Epithelial cell of proximal tubule (primary cell): ENCODE measurements around the gene SLC36A2. TPM values are rescaled to one million over a fixed set of nuclear protein-coding genes. Genes with fewer than 3 reads are reported as not detected.
"Not testable (repeated sequence)": the region's sequence is repeated elsewhere in the genome, so short reads cannot be mapped to it uniquely, and the experiment has no call there.

Experiments used
- DNase-seq: peaks from one replicate; pipeline ENCODE4 v3.0.0-alpha.2; 2011; ENCODE audit warnings: low read depth
- H3K4me3 ChIP-seq: 2 replicates; pipeline ENCODE4 v1.5.1; 2011; ENCODE audit warnings: low read depth, mild to moderate bottlenecking, low read length
- CTCF ChIP-seq: conservative IDR thresholded peaks from 2 replicates; pipeline ENCODE4 v1.5.1; 2012; ENCODE audit warnings: low read depth, mild to moderate bottlenecking, low read length
- total RNA-seq: library from RNA; depleted of rRNA; stranded (reverse); fragments of >200 nt; gene quantifications from 2 replicates; pipeline ENCODE4 v1.2.3, GENCODE V29; 2015

SLC36A2 gene
- total RNA-seq, 1 donor from 2014 or later: not detected

GRCh38 chr5:151315998-151316597 is 31.3 kb downstream of the SLC36A2 start:
- peak; percentile 96 for TF ChIP-seq CTCF
- H3K4me3 ChIP-seq: no peak overlapping the region
- no peak for DNase-seq

GRCh38 chr5:151313357-151313756 is 34.0 kb downstream of the SLC36A2 start:
- no peak for TF ChIP-seq CTCF
- no peak overlapping the region for H3K4me3 ChIP-seq
- no peak for DNase-seq

GRCh38 chr5:151312756-151313324 is 34.5 kb downstream of the SLC36A2 start:
- no peak for TF ChIP-seq CTCF
- DNase-seq: no peak
- H3K4me3 ChIP-seq: no peak overlapping the region

- DNase-seq: no peak
- no peak for TF ChIP-seq CTCF
- no peak overlapping the region for H3K4me3 ChIP-seq
Measured at GRCh38 chr5:151310932-151311331, 36.4 kb downstream of the SLC36A2 start.

GRCh38 chr5:151309821-151310220 is 37.5 kb downstream of the SLC36A2 start:
- not testable (repeated sequence) for H3K4me3 ChIP-seq, DNase-seq

- not testable (repeated sequence) for DNase-seq
Measured at GRCh38 chr5:151309266-151309665, 38.1 kb downstream of the SLC36A2 start.

GRCh38 chr5:151303666-151304065 is 43.7 kb downstream of the SLC36A2 start, which contains the start of gene SLC36A3:
Gene SLC36A3, minus strand, starts transcription at chr5:151303766. Its CDS starts 412 bp downstream, at chr5:151303354.
- DNase-seq: no peak
- TF ChIP-seq CTCF: no peak
- no peak within 1 kb of the TSS for H3K4me3 ChIP-seq

More at GRCh38 chr5:151309266-151309665, 38.1 kb downstream of the SLC36A2 start:
- not testable (repeated sequence) for H3K4me3 ChIP-seq
